Measurements from ENCODE around the gene TRPM2. TPM values are rescaled to one million over a fixed set of nuclear protein-coding genes. Genes with fewer than 3 reads are reported as not detected.

Gene TRPM2
- total RNA-seq, 2 donors from 2014 or later = 1.6 to 2.7 TPM

DNA sequence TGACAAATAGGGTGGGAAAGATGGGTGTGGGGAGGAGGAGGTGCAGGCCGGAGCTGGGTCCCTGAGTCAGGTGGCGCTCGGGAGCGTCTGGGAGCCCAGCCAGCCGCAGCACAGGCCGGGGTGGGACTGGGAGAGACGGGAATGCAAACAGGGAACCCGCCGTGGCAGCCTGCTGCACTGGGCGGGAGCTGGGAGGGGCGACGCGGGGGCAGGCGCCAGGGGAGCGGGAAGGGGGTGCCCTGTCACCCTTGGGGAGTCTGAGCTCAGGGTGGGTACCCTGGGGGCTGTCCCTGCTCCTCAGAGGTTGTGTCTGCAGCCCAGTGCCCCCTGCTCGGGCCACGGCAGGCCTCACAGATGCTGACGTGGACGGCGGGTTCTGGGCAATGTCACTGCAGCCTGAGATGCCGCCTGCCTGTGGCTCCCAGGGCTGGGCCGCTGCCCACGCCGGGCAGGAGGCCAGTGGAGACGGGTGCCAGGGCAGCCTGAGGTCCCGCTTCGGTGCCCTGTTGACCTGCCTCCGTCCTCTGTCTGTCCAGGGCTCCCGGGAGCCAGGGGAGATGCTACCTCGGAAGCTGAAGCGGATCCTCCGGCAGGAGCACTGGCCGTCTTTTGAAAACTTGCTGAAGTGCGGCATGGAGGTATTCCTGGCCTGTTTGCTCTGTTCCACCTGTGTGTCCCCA is 85.2 kb downstream of the TRPM2 start:
- Histone ChIP-seq H3K27me3 (replicated peaks; ENCODE audit: insufficient read depth) (no peaks in the 10 kb centered on the region), H3K27ac (no peak overlapping the region), H3K4me1 (replicated peaks) (no peaks in the 10 kb centered on the region), H3K4me3 (no peak overlapping the region), H3K36me3 (no peaks in the 10 kb centered on the region), H3K9me3 (no peaks in the 10 kb centered on the region)
- no peak for DNase-seq (ENCODE audit: low spot score)
- no peak for TF ChIP-seq POLR2AphosphoS5 (IDR thresholded peaks at IDR 0.05)
- TF ChIP-seq POLR2A (IDR thresholded peaks at IDR 0.05) = no peak
- TF ChIP-seq, protein P1, sequence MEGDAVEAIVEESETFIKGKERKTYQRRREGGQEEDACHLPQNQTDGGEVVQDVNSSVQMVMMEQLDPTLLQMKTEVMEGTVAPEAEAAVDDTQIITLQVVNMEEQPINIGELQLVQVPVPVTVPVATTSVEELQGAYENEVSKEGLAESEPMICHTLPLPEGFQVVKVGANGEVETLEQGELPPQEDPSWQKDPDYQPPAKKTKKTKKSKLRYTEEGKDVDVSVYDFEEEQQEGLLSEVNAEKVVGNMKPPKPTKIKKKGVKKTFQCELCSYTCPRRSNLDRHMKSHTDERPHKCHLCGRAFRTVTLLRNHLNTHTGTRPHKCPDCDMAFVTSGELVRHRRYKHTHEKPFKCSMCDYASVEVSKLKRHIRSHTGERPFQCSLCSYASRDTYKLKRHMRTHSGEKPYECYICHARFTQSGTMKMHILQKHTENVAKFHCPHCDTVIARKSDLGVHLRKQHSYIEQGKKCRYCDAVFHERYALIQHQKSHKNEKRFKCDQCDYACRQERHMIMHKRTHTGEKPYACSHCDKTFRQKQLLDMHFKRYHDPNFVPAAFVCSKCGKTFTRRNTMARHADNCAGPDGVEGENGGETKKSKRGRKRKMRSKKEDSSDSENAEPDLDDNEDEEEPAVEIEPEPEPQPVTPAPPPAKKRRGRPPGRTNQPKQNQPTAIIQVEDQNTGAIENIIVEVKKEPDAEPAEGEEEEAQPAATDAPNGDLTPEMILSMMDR (IDR thresholded peaks at IDR 0.05) = no peak
- WGBS = 26% methylated on average over 33 of the region's 34 CpGs
- intact Hi-C loops (cut with DNase I) = no loop called here

DNA sequence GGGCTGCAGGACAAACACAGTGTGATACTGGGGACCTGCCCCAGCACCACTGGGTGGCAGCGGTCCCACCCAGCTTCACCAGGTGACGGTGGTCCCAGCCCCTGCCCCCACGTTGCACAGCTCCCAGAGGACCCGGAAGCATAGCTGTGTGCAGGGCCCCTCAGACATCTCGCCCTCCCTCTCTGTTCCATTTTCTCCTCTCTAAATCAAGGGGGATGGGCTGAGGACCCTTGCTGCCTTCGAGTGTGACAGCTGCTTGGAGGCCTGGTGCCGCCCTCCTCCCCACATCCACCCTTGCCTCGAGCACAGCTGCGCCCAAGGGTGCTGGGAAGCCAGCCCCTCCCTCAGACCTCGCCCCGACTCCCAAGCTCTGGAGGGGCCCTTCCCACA is 85.8 kb downstream of the TRPM2 start:
- no peaks in the 10 kb centered on the region for H3K4me1 ChIP-seq (replicated peaks)
- no peaks in the 10 kb centered on the region for H3K27me3 ChIP-seq (replicated peaks; ENCODE audit: insufficient read depth)
- no peak for TF ChIP-seq POLR2AphosphoS5 (IDR thresholded peaks at IDR 0.05)
- TF ChIP-seq POLR2A (IDR thresholded peaks at IDR 0.05) = no peak
- TF ChIP-seq, protein P1 (IDR thresholded peaks at IDR 0.05) = no peak
- no peak for DNase-seq (ENCODE audit: low spot score)
- no peaks in the 10 kb centered on the region for H3K36me3 ChIP-seq
- intact Hi-C loops (cut with DNase I) = no loop called here
- no peaks in the 10 kb centered on the region for H3K9me3 ChIP-seq
- 82% methylated on average over 11 of the region's 11 CpGs for WGBS
- no peak overlapping the region for H3K27ac ChIP-seq
- H3K4me3 ChIP-seq = no peak overlapping the region

DNA sequence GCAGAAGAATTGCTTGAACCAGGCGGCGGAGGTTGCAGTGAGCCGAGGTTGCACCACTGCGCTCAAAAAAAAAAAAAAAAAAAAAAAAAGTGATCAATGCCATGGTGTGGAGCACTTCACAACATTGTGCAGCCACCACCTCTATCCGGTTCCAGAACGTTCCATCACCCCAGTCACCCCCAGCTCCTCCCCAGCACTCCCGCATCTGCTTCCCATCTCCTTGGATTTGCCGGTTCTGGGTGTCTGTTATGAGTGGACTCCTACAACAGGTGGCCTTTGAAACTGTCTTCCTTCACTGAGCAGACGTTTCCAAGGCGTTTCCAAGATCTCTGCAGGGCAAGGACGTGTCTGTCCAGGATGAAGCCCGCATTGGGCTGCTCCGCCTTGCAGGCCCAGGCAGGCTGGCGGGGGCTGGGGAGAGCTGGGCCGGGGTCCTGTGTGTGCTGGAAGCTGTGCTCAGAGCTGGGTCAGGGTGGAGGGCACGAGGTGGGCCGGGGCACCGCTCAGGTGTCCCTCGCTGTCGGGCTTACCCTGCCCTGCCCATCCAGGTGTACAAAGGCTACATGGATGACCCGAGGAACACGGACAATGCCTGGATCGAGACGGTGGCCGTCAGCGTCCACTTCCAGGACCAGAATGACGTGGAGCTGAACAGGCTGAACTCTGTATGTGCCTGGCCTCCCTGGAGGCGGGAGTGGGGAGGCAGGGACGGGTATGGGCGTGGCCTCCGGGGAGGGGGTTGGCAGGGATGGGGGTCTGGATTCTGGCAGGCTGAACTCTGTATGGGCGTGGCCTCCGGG is 87.0 kb downstream of the TRPM2 start:
- Histone ChIP-seq H3K9me3 (no peaks in the 10 kb centered on the region), H3K4me3 (no peak overlapping the region), H3K36me3 (no peaks in the 10 kb centered on the region), H3K4me1 (replicated peaks) (no peaks in the 10 kb centered on the region), H3K27me3 (replicated peaks; ENCODE audit: insufficient read depth) (no peaks in the 10 kb centered on the region), H3K27ac (no peak overlapping the region)
- TF ChIP-seq, protein P1 (IDR thresholded peaks at IDR 0.05) = no peak
- TF ChIP-seq POLR2A (IDR thresholded peaks at IDR 0.05) (no peak), POLR2AphosphoS5 (IDR thresholded peaks at IDR 0.05) (no peak)
- intact Hi-C loops (cut with DNase I) = no loop called here
- no peak for DNase-seq (ENCODE audit: low spot score)
- WGBS = 85% methylated on average over 29 of the region's 33 CpGs

DNA sequence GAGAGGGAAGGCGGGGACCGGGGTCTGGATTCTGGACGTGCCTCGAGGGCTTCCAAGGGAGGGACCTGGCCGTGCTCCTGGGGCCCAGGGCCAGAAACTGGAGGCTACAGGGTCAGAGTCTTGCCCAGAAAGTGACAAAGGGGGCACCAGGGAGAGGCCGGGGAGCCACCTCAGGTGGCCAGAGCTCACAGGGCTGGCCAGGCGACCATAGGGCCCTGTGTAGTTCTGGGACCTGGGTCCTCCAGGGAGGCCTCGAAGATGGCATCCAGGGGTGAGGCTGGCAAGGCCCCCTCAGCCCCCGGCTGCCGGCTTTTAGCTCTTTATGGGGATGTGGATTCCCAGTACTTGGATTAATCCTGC is 87.6 kb downstream of the TRPM2 start:
- 67% methylated on average over 9 of the region's 10 CpGs for WGBS
- Histone ChIP-seq H3K36me3 (no peaks in the 10 kb centered on the region), H3K27me3 (replicated peaks; ENCODE audit: insufficient read depth) (no peaks in the 10 kb centered on the region), H3K9me3 (no peaks in the 10 kb centered on the region), H3K4me3 (no peak overlapping the region), H3K27ac (no peak overlapping the region), H3K4me1 (replicated peaks) (no peaks in the 10 kb centered on the region)
- DNase-seq (ENCODE audit: low spot score) = no peak
- TF ChIP-seq, protein P1 (IDR thresholded peaks at IDR 0.05) = no peak
- no peak for TF ChIP-seq POLR2AphosphoS5 (IDR thresholded peaks at IDR 0.05)
- TF ChIP-seq POLR2A (IDR thresholded peaks at IDR 0.05) = no peak
- intact Hi-C loops (cut with DNase I) = no loop called here

Data from prostate gland (tissue), 2 donors.